SU-DHL-6 (cell line): ENCODE data around the gene ATP13A1.

Source experiments
- CTCF ChIP-seq: fragments of 200-600 bp; sonication (generic); IDR thresholded peaks from one replicate; pipeline ENCODE4 v1.5.1; 2017; ENCODE audit warnings: antibody characterized with exemption, mild to moderate bottlenecking, low read length, moderate library complexity; ENCODE audit not compliant: insufficient read depth, poor library complexity, severe bottlenecking
- EZH2phosphoT487 ChIP-seq: fragments of 200-600 bp; sonication (generic), shearing (Covaris generic); conservative IDR thresholded peaks from 2 replicates; pipeline ENCODE4 v1.6.1; 2018; ENCODE audit warnings: mild to moderate bottlenecking, antibody characterized with exemption, low read length, moderate library complexity, mixed read lengths

GRCh38 chr19:19657397-19657783, 6.1 kb downstream of the ATP13A1 start:
- TF ChIP-seq CTCF (no peak), EZH2phosphoT487 (no peak)
